Uterus (tissue), 4 donors: ENCODE data around the gene LRP1B. TPM values are rescaled to one million over a fixed set of nuclear protein-coding genes. Genes with fewer than 3 reads are reported as not detected.

Experiments
- DNase-seq, 2 donors: peaks; one replicate each; pipeline ENCODE4 v3.0.0-alpha.2; 2019 to 2020
- H3K27ac ChIP-seq, 2 donors: fragments of 200-600 bp; sonication (generic); 1 replicate in 1 of 2; 2 replicates in 1 of 2; pipeline ENCODE4 v1.5.1; 2016 to 2018
- H3K27me3 ChIP-seq, 2 donors: fragments of 200-600 bp; sonication (generic); one replicate each; pipeline ENCODE4 v1.5.1; 2018 to 2019; ENCODE audit warnings: control low read depth in 1 of 2
- H3K36me3 ChIP-seq, 2 donors: fragments of 200-600 bp; sonication (generic); one replicate each; pipeline ENCODE4 v1.5.1; 2019; ENCODE audit warnings: control low read depth in 1 of 2
- H3K4me1 ChIP-seq, 2 donors: fragments of 200-600 bp; sonication (generic); one replicate each; pipeline ENCODE4 v1.5.1; 2018 to 2019; ENCODE audit warnings: control low read depth in 1 of 2
- H3K4me3 ChIP-seq, 2 donors: fragments of 200-600 bp; sonication (generic); 1 replicate in 1 of 2; 2 replicates in 1 of 2; pipeline ENCODE4 v1.5.1; 2018 to 2019; ENCODE audit warnings: mild to moderate bottlenecking in 1 of 2
- H3K9me3 ChIP-seq, 2 donors: fragments of 200-600 bp; sonication (generic); one replicate each; pipeline ENCODE4 v1.5.1; 2019; ENCODE audit warnings: control low read depth in 1 of 2
- POLR2A ChIP-seq, 2 donors: fragments of 450-650 bp; IDR thresholded peaks; one replicate each; pipeline ENCODE4 v1.6.1; 2016; ENCODE audit warnings: antibody characterized with exemption in 2 of 2, mild to moderate bottlenecking in 1 of 2, moderate library complexity in 1 of 2
- intact Hi-C: fragments of 100-400 bp; cut with DNase I; formaldehyde crosslinking; loops from one replicate; pipeline ENCODE4 v1.15.1; 2023; ENCODE audit warnings: low total_unique reads
- total RNA-seq, 4 donors: library from RNA; depleted of rRNA in 3 of 4; stranded (reverse); fragments of >200 nt in 3 of 4; gene quantifications; one replicate each; pipeline versions ENCODE4 v1.1.0 to v1.2.4, GENCODE V29; 2014 to 2023
- TF ChIP-seq, protein P1 (sequence below), 4 experiments: fragments of 200-600 bp in 2 of 4; fragments of 450-650 bp in 2 of 4; sonication (generic) in 2 of 4; IDR thresholded peaks; one replicate each; pipeline ENCODE4 v1.5.1; 2016 to 2019; ENCODE audit warnings: antibody characterized with exemption in 4 of 4, mild to moderate bottlenecking in 2 of 4, moderate library complexity in 1 of 4
- donor health status: DM: yes; HTN: yes; CAD: no.

LRP1B gene
- total RNA-seq, 4 donors from 2014 or later = 0.29 to 7.3 (median 0.79) TPM; not detected in 1

DNA sequence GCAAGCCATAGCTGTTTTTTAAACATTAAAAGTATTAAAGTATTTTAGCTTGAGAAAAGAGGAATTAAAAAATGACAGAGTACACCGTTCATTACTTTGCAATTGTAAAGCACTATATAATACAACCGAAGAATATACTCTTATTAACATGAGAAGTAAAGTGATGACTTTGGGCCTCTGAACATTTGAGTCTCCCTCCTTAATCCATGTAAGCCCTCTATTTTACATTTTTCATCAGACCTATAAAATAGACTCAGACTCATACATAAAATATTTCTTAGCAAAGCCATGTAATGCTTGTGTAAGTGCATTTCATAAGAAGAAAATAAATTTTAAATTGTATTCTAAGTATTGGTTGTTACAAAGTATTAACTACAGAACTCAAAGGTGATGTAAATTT is 198.6 kb downstream of the LRP1B start:
- DNase-seq = no peak
- H3K36me3 ChIP-seq = no peaks in the 10 kb centered on the region
- intact Hi-C loops = no loop called here

DNA sequence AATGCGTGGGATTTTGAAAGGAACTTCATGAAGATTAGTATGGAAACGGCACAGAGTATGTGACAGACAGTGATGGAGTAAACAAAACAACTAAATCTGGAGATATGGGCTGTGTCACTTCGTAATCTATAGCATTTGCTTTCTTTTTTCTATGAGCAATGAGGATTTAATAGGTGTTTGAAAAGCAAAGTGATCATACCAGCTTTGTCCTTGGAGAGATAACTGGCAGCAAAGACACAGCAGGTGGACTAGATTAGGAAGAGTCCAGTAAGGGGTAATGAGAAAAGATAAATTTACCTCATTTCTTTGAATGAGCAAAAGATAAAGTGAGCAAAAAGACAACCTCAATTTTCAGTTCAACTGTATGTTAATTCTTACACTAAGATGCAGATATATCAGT is 199.0 kb downstream of the LRP1B start:
- intact Hi-C loops = no loop called here
- H3K4me1 ChIP-seq = no peaks in the 10 kb centered on the region
- H3K27ac ChIP-seq = no peak overlapping the region
- H3K9me3 ChIP-seq = peaks cover 0 to 2% of the 10 kb centered on the region in 2 donors
- TF ChIP-seq, protein P1, sequence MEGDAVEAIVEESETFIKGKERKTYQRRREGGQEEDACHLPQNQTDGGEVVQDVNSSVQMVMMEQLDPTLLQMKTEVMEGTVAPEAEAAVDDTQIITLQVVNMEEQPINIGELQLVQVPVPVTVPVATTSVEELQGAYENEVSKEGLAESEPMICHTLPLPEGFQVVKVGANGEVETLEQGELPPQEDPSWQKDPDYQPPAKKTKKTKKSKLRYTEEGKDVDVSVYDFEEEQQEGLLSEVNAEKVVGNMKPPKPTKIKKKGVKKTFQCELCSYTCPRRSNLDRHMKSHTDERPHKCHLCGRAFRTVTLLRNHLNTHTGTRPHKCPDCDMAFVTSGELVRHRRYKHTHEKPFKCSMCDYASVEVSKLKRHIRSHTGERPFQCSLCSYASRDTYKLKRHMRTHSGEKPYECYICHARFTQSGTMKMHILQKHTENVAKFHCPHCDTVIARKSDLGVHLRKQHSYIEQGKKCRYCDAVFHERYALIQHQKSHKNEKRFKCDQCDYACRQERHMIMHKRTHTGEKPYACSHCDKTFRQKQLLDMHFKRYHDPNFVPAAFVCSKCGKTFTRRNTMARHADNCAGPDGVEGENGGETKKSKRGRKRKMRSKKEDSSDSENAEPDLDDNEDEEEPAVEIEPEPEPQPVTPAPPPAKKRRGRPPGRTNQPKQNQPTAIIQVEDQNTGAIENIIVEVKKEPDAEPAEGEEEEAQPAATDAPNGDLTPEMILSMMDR (IDR thresholded peaks at IDR 0.05) = no peak
- TF ChIP-seq POLR2A (IDR thresholded peaks at IDR 0.05) = no peak
- no peaks in the 10 kb centered on the region for H3K36me3 ChIP-seq
- H3K27me3 ChIP-seq = no peaks in the 10 kb centered on the region
- no peak overlapping the region for H3K4me3 ChIP-seq
- DNase-seq = no peak

More for the DNA sequence above, 198.6 kb downstream of the LRP1B start:
- no peaks in the 10 kb centered on the region for H3K4me1 ChIP-seq
- no peak overlapping the region for H3K4me3 ChIP-seq
- no peaks in the 10 kb centered on the region for H3K27me3 ChIP-seq
- peaks cover 0 to 2% of the 10 kb centered on the region in 2 donors for H3K9me3 ChIP-seq
- H3K27ac ChIP-seq = no peak overlapping the region
- TF ChIP-seq, protein P1 (IDR thresholded peaks at IDR 0.05) = no peak
- TF ChIP-seq POLR2A (IDR thresholded peaks at IDR 0.05) = no peak

DNA sequence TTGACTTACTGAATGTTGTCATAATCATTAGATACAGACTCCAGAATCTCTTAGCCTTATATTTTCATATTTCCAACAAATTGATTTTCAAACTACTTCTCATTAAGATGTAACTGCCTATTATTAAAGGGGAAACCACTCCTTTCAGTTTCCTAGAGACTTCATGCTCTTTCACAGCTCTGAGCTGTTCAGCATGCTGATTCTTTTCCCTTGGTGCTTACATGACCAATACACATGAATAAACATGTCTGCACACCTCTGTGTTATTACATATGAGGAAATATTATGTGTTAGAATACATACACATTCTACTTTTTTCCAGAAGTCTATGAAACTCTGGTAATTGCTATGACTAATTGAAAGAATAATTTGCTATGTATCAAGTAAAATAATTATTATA is 200.0 kb downstream of the LRP1B start:
- intact Hi-C loops = no loop called here

DNA sequence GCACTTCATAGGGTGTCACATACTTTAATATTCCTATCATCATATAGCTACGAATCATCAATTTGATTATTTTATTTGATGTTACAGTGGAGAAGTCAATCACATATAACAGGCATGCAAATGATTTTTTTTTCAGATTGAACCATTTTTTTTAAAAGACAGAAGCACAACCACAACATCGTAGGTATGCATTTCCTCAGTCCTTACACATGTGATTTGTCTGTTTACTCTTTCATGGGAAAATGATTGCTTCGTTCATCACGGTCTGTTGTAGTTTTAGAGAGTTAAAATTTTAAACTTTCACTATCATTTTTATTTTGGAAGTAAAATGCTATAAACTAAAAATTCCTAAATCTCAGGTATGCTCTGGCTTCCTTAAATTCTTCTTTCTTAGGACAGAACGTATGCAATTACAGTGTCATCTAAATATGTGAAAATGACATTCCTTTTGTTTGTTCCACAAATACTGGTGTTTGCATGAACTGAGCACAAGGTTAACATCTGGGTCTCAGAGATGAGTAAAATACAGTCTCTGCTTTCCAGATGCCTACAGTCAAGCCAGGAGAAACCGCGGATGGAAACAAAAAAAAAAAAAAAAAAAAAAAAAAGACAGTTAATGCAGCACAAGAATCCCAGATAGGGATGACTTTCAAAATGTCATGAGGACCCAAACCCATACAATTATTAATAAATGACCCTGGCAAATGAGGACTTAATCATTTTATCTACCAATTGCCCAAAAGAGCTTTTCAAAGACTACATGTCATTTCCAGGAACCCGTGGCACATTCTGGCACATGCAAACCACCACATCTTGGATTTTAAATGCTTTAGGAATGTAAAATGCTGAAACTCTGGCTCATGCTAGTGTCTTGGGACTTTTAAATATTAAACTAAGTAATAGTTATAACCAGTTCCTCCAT is 201.2 kb downstream of the LRP1B start:
- no peaks in the 10 kb centered on the region for H3K27me3 ChIP-seq
- DNase-seq = no peak
- peaks cover 0 to 2% of the 10 kb centered on the region in 2 donors for H3K9me3 ChIP-seq
- TF ChIP-seq, protein P1 (IDR thresholded peaks at IDR 0.05) = no peak
- TF ChIP-seq POLR2A (IDR thresholded peaks at IDR 0.05) = no peak
- H3K4me1 ChIP-seq = no peaks in the 10 kb centered on the region
- no peaks in the 10 kb centered on the region for H3K36me3 ChIP-seq
- no peak overlapping the region for H3K4me3 ChIP-seq
- no peak overlapping the region for H3K27ac ChIP-seq
- intact Hi-C loops = no loop called here

More for the DNA sequence above, 200.0 kb downstream of the LRP1B start:
- H3K4me1 ChIP-seq = no peaks in the 10 kb centered on the region
- peaks cover 0 to 2% of the 10 kb centered on the region in 2 donors for H3K9me3 ChIP-seq
- TF ChIP-seq POLR2A (IDR thresholded peaks at IDR 0.05) = no peak
- TF ChIP-seq, protein P1 (IDR thresholded peaks at IDR 0.05) = no peak
- DNase-seq = no peak
- no peak overlapping the region for H3K27ac ChIP-seq
- H3K27me3 ChIP-seq = no peaks in the 10 kb centered on the region
- no peaks in the 10 kb centered on the region for H3K36me3 ChIP-seq
- no peak overlapping the region for H3K4me3 ChIP-seq

DNA sequence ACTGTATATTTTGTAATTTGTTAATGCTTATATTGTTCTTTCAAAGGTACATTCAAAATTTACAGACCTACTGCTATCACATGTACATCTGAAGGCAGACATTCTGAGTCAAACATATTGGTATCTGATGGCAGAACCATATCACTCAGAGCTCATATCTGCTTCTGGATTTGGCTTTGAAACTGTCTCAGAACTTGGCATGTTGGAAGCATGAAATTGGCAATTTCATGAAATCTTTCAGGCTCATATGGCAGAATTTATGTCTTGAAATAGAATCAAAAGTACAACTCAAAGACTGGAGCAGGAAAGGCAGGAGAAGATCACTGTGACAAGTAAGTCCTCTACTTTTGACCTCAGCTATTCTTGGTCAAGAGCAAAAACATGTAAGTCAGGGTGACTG is 202.3 kb downstream of the LRP1B start:
- Histone ChIP-seq H3K27ac (no peak overlapping the region), H3K27me3 (no peaks in the 10 kb centered on the region), H3K9me3 (no peaks in the 10 kb centered on the region), H3K4me3 (no peak overlapping the region), H3K36me3 (no peaks in the 10 kb centered on the region), H3K4me1 (no peaks in the 10 kb centered on the region)
- intact Hi-C loops = no loop called here
- no peak for DNase-seq
- TF ChIP-seq POLR2A (IDR thresholded peaks at IDR 0.05) = no peak
- TF ChIP-seq, protein P1 (IDR thresholded peaks at IDR 0.05) = no peak
